ENCODE data around the gene ZNF133.

DNA sequence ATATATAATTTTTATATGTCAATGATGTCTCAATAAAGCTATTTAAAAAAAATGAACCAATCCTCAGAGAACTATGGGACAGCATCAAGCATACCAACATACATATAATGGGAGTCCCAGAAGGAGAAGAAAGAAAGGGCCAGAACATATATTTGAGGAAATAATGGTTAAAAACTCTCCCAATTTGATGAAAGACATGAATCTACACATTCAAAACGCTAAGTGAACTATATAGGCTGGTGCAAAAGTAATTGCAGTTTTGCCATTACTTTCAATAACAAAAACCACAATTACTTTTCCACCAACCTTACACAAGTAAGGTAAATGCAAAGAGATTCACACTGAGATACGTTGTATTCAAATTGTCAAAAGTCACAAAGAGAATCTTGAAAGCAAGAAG lies 43.4 kb downstream of the ZNF133 start:
- TF ChIP-seq, protein P1, sequence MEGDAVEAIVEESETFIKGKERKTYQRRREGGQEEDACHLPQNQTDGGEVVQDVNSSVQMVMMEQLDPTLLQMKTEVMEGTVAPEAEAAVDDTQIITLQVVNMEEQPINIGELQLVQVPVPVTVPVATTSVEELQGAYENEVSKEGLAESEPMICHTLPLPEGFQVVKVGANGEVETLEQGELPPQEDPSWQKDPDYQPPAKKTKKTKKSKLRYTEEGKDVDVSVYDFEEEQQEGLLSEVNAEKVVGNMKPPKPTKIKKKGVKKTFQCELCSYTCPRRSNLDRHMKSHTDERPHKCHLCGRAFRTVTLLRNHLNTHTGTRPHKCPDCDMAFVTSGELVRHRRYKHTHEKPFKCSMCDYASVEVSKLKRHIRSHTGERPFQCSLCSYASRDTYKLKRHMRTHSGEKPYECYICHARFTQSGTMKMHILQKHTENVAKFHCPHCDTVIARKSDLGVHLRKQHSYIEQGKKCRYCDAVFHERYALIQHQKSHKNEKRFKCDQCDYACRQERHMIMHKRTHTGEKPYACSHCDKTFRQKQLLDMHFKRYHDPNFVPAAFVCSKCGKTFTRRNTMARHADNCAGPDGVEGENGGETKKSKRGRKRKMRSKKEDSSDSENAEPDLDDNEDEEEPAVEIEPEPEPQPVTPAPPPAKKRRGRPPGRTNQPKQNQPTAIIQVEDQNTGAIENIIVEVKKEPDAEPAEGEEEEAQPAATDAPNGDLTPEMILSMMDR (IDR thresholded peaks at IDR 0.05; ENCODE audit: low read depth, low read length, poor library complexity, severe bottlenecking) = no peak
- no peak for TF ChIP-seq EZH2phosphoT487 (IDR thresholded peaks at IDR 0.05; ENCODE audit: borderline replicate concordance, low read length)
